ENCODE data around the gene CHTF18. TPM values are rescaled to one million over a fixed set of nuclear protein-coding genes. Genes with fewer than 3 reads are reported as not detected.

Gene CHTF18
- polyA plus RNA-seq, 1 donor (not counting 4 experiments of a cell fraction or from before 2014, with no cell fraction given): 5.7 TPM

DNA sequence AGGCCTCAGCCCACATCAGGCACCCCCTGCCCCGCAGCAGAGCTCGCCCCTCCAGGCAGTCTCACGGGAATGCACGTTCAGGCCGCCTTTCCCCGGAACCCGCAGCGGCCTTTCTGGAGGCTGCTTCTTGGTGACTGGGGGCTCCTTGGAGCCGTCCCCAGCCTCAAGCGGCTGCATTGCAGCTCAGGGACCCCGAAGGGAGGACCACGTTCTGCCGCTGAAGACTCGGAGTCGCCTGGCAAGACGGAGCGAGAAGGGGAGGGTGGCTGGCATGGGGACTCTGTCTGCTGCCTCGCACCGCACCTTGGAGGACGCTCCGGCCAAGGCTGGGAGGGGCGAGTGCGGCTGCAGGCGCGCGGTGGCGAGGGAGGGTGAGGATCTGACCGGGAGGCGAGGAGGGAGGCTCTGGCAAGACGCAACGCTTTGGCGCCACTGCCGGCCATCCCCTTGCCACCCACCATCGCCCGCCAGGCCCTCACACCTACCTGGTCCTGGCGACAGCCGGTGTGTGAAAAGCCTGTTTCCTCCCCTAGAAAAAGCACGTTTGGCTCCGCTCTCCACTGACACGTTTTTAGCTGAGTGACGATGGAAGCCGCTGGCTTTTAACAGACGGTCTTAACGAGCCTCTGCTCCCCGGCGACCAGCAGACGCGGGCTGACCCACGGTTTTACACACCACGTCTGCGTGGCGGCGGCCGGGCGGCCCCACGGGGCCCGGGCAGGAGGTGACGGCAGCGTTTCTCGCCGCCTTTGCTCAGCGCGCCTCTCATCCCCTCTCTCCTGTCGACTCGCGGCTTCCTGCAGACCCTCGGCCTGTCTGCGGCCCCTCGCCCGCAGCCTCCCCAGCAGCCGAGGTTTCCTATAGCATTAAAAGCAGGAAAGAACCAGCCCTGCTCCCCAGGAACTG, 28.8 kb downstream of the CHTF18 start:
- no peak overlapping the region for H3K4me3 ChIP-seq (ENCODE audit: control insufficient read depth in 2 of 3, extremely low read depth in 1 of 3, insufficient read depth in 2 of 3, low read depth in 1 of 3, low read length in 3 of 3)
- no peak overlapping the region for H3K9ac ChIP-seq (ENCODE audit: control insufficient read depth, extremely low read depth, insufficient read depth, low read length)
- no peaks in the 10 kb centered on the region for H3K36me3 ChIP-seq (ENCODE audit: control insufficient read depth in 2 of 2, extremely low read depth in 1 of 2, insufficient read depth in 2 of 2, low read length in 2 of 2)
- H3K9me3 ChIP-seq (ENCODE audit: control insufficient read depth, low read depth, low read length): no peaks in the 10 kb centered on the region
- H3K79me2 ChIP-seq (ENCODE audit: control insufficient read depth, insufficient read depth, low read length): no peaks in the 10 kb centered on the region
- dilution Hi-C loops (cut with MboI; ENCODE audit: extremely low pct_ligation_motif_present, low sequenced_read_pairs): no loop called here
- H2AFZ ChIP-seq (ENCODE audit: control insufficient read depth, low read length): no peak overlapping the region
- no peak overlapping the region for H3K4me2 ChIP-seq (ENCODE audit: control insufficient read depth, extremely low read depth, insufficient read depth, low read depth, low read length)
- no peaks in the 10 kb centered on the region for H3K9me1 ChIP-seq (ENCODE audit: control insufficient read depth, extremely low read depth, insufficient read depth, low read length)
- no peaks in the 10 kb centered on the region for H4K20me1 ChIP-seq (ENCODE audit: control insufficient read depth, extremely low read depth, insufficient read depth, low read length)
- no peak for FAIRE-seq
- no peak overlapping the region for H3K27ac ChIP-seq (ENCODE audit: control insufficient read depth, insufficient read depth, low read length)
- no peak for DNase-seq (ENCODE audit: low read depth, low spot score)
- TF ChIP-seq, protein P1, sequence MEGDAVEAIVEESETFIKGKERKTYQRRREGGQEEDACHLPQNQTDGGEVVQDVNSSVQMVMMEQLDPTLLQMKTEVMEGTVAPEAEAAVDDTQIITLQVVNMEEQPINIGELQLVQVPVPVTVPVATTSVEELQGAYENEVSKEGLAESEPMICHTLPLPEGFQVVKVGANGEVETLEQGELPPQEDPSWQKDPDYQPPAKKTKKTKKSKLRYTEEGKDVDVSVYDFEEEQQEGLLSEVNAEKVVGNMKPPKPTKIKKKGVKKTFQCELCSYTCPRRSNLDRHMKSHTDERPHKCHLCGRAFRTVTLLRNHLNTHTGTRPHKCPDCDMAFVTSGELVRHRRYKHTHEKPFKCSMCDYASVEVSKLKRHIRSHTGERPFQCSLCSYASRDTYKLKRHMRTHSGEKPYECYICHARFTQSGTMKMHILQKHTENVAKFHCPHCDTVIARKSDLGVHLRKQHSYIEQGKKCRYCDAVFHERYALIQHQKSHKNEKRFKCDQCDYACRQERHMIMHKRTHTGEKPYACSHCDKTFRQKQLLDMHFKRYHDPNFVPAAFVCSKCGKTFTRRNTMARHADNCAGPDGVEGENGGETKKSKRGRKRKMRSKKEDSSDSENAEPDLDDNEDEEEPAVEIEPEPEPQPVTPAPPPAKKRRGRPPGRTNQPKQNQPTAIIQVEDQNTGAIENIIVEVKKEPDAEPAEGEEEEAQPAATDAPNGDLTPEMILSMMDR (optimal IDR thresholded peaks at IDR 0.05 in 1 of 3, IDR thresholded peaks at IDR 0.05 in 1 of 3, conservative IDR thresholded peaks at IDR 0.05 in 1 of 3; ENCODE audit: extremely low read depth in 1 of 3, insufficient read depth in 2 of 3, low read length in 3 of 3): no peak
- no peaks in the 10 kb centered on the region for H3K4me1 ChIP-seq (ENCODE audit: control insufficient read depth, extremely low read depth, insufficient read depth, low read length)
- H3K27me3 ChIP-seq (ENCODE audit: control insufficient read depth, extremely low read depth, insufficient read depth, low read length): peaks cover 34% of the 10 kb centered on the region

DNA sequence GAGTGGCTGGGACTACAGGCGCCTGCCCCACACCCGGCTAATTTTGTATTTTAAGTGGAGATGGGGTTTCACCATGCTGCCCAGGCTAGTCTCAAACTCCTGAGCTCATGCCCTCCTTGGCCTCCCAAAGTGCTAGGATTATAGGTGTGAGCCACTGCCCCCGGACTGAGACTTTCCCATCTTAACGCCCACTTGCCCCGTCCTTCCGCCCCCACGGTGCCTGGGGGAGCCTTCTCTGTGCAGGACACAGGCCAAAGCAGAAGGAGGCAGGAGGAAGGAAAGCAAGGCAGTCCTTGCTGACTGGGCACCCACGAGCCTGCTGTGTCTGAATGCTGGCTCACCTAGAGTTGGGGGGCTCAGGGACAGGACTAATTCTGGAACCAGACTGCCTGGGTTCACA, 29.7 kb downstream of the CHTF18 start:
- no peak overlapping the region for H3K4me2 ChIP-seq (ENCODE audit: control insufficient read depth, extremely low read depth, insufficient read depth, low read depth, low read length)
- H3K79me2 ChIP-seq (ENCODE audit: control insufficient read depth, insufficient read depth, low read length): no peaks in the 10 kb centered on the region
- H3K9me3 ChIP-seq (ENCODE audit: control insufficient read depth, low read depth, low read length): no peaks in the 10 kb centered on the region
- H3K9ac ChIP-seq (ENCODE audit: control insufficient read depth, extremely low read depth, insufficient read depth, low read length): no peak overlapping the region
- dilution Hi-C loops (cut with MboI; ENCODE audit: extremely low pct_ligation_motif_present, low sequenced_read_pairs): no loop called here
- FAIRE-seq (no peak), DNase-seq (ENCODE audit: low read depth, low spot score) (no peak)
- no peaks in the 10 kb centered on the region for H4K20me1 ChIP-seq (ENCODE audit: control insufficient read depth, extremely low read depth, insufficient read depth, low read length)
- H3K9me1 ChIP-seq (ENCODE audit: control insufficient read depth, extremely low read depth, insufficient read depth, low read length): no peaks in the 10 kb centered on the region
- no peak overlapping the region for H3K4me3 ChIP-seq (ENCODE audit: control insufficient read depth in 2 of 3, extremely low read depth in 1 of 3, insufficient read depth in 2 of 3, low read depth in 1 of 3, low read length in 3 of 3)
- TF ChIP-seq EZH2 (IDR thresholded peaks at IDR 0.05; ENCODE audit: low read length): no peak
- no peak overlapping the region for H3K27ac ChIP-seq (ENCODE audit: control insufficient read depth, insufficient read depth, low read length)
- no peaks in the 10 kb centered on the region for H3K4me1 ChIP-seq (ENCODE audit: control insufficient read depth, extremely low read depth, insufficient read depth, low read length)
- H3K36me3 ChIP-seq (ENCODE audit: control insufficient read depth in 2 of 2, extremely low read depth in 1 of 2, insufficient read depth in 2 of 2, low read length in 2 of 2): no peaks in the 10 kb centered on the region
- H2AFZ ChIP-seq (ENCODE audit: control insufficient read depth, low read length): no peak overlapping the region
- peaks cover 29% of the 10 kb centered on the region for H3K27me3 ChIP-seq (ENCODE audit: control insufficient read depth, extremely low read depth, insufficient read depth, low read length)

All from keratinocyte (primary cell).